ENCODE measurements around the gene SEMA6A. TPM values are rescaled to one million over a fixed set of nuclear protein-coding genes. Genes with fewer than 3 reads are reported as not detected.

The SEMA6A gene
- total and polyA plus RNA-seq, 2 experiments from 2014 or later, result 233 to 400 TPM

GRCh38 chr5:116404792-116405191 is 169.8 kb downstream of the SEMA6A start:
- no peak overlapping the region for H3K27ac ChIP-seq (ENCODE audit: low read depth)
- peaks cover 6% of the 10 kb centered on the region; the same call in 2 of the 3 replicates for H3K4me1 Mint-ChIP-seq
- no peak for TF ChIP-seq NANOG (IDR thresholded peaks at IDR 0.05; ENCODE audit: borderline replicate concordance)
- TF ChIP-seq JUNB (IDR thresholded peaks at IDR 0.05; ENCODE audit: unreplicated experiment), result no peak
- TF ChIP-seq EZH2phosphoT487 (IDR thresholded peaks at IDR 0.05; ENCODE audit: unreplicated experiment), result no peak
- TF ChIP-seq ZNF114 (CRISPR knock-in tag; IDR thresholded peaks at IDR 0.05), result no peak
- TF ChIP-seq CTCF (conservative IDR thresholded peaks at IDR 0.05; ENCODE audit: low read depth in 2 of 2), result no peak
- TF ChIP-seq CREB1 (CRISPR knock-in tag; IDR thresholded peaks at IDR 0.05; ENCODE audit: low read depth), result no peak
- H3K9me3 Mint-ChIP-seq, result no peaks in the 10 kb centered on the region
- H4K20me1 ChIP-seq (replicated peaks; ENCODE audit: insufficient read depth), result no peaks in the 10 kb centered on the region
- no peak for DNase-seq (ENCODE audit: low spot score)
- H3K9me2 ChIP-seq (ENCODE audit: insufficient read depth), result 0 out of 2 replicates have a peak, but pooled peaks cover 5% of the 10 kb centered on the region
- no peak overlapping the region for H2AFZ ChIP-seq
- H3K4me1 ChIP-seq (ENCODE audit: insufficient read depth), result no peaks in the 10 kb centered on the region; the same call in 1 of the 2 replicates
- no peaks in the 10 kb centered on the region for H3K36me3 Mint-ChIP-seq (ENCODE audit: low read depth)
- H3K4me2 ChIP-seq, result no peak overlapping the region
- H3F3A ChIP-seq (replicated peaks; ENCODE audit: low read depth), result no peaks in the 10 kb centered on the region
- no peak overlapping the region for H3K4me3 Mint-ChIP-seq
- no peaks in the 10 kb centered on the region for H3K79me2 ChIP-seq (replicated peaks; ENCODE audit: insufficient read depth)
- no peaks in the 10 kb centered on the region for H3K27me3 ChIP-seq (ENCODE audit: insufficient read depth)
- no peaks in the 10 kb centered on the region for H3K36me3 ChIP-seq (ENCODE audit: insufficient read depth)
- no peak overlapping the region for H3K4me3 ChIP-seq
- no peak for ATAC-seq
- no peaks in the 10 kb centered on the region for H3K27me3 Mint-ChIP-seq (ENCODE audit: insufficient read depth, low read depth, poor library complexity)
- no peak overlapping the region for H3K27ac Mint-ChIP-seq

GRCh38 chr5:116404016-116404415 is 170.6 kb downstream of the SEMA6A start:
- no peak for ATAC-seq
- TF ChIP-seq ETS1 (IDR thresholded peaks at IDR 0.05) (no peak), CREB1 (CRISPR knock-in tag; IDR thresholded peaks at IDR 0.05; ENCODE audit: low read depth) (no peak), CTCF (conservative IDR thresholded peaks at IDR 0.05; ENCODE audit: low read depth in 2 of 2) (no peak), ZNF462 (CRISPR knock-in tag; IDR thresholded peaks at IDR 0.05) (no peak), JUNB (IDR thresholded peaks at IDR 0.05; ENCODE audit: unreplicated experiment) (no peak)

More at GRCh38 chr5:116404016-116404415, 170.6 kb downstream of the SEMA6A start:
- H2AFZ ChIP-seq, result no peak overlapping the region
- H3K4me3 ChIP-seq, result no peak overlapping the region
- Mint-ChIP-seq H3K9me3 (no peaks in the 10 kb centered on the region), H3K27ac (no peak overlapping the region), H3K4me1 (peaks cover 6% of the 10 kb centered on the region; the same call in 2 of the 3 replicates), H3K4me3 (no peak overlapping the region), H3K36me3 (ENCODE audit: low read depth) (no peaks in the 10 kb centered on the region), H3K27me3 (ENCODE audit: insufficient read depth, low read depth, poor library complexity) (no peaks in the 10 kb centered on the region)
- no peak overlapping the region for H3K4me2 ChIP-seq
- no peaks in the 10 kb centered on the region for H4K20me1 ChIP-seq (replicated peaks; ENCODE audit: insufficient read depth)
- H3K36me3 ChIP-seq (ENCODE audit: insufficient read depth), result no peaks in the 10 kb centered on the region
- no peak for DNase-seq (ENCODE audit: low spot score)
- H3K4me1 ChIP-seq (ENCODE audit: insufficient read depth), result no peaks in the 10 kb centered on the region; the same call in 1 of the 2 replicates
- H3K79me2 ChIP-seq (replicated peaks; ENCODE audit: insufficient read depth), result no peaks in the 10 kb centered on the region
- H3K9me2 ChIP-seq (ENCODE audit: insufficient read depth), result 0 out of 2 replicates have a peak, but pooled peaks cover 5% of the 10 kb centered on the region
- H3F3A ChIP-seq (replicated peaks; ENCODE audit: low read depth), result no peaks in the 10 kb centered on the region
- no peaks in the 10 kb centered on the region for H3K27me3 ChIP-seq (ENCODE audit: insufficient read depth)
- no peak overlapping the region for H3K27ac ChIP-seq (ENCODE audit: low read depth)

All from GM23338 (cell line).